Stimulated activated CD4-positive, alpha-beta T cell treated with anti-CD3 and anti-CD28 coated beads, Interleukin-1b, Interleukin-23, amount 100 ng/mL, for 1 hour (primary cell): ENCODE measurements around the gene DNAI4.
"Not testable (repeated sequence)": the region's sequence is repeated elsewhere in the genome, so short reads cannot be mapped to it uniquely, and the experiment has no call there.

Experiments
- DNase-seq, 2 donors: peaks; one replicate each; pipeline ENCODE4 v3.0.0-alpha.2; 2020; ENCODE audit warnings: low read depth in 2 of 2

DNAI4 gene

GRCh38 chr1:66833112-66833511 is 91.5 kb downstream of the DNAI4 start:
- no peak for DNase-seq

- DNase-seq: no peak
These were observed 93.0 kb downstream of the DNAI4 start for GRCh38 chr1:66831529-66832239.

- no peak for DNase-seq
These were observed 99.9 kb downstream of the DNAI4 start for GRCh38 chr1:66824771-66825170.

- no peak for DNase-seq
These were observed 114.8 kb downstream of the DNAI4 start for GRCh38 chr1:66809736-66810326.

GRCh38 chr1:66809245-66809644 is 115.4 kb downstream of the DNAI4 start:
- no peak for DNase-seq

- DNase-seq: not testable (repeated sequence)
These were observed 128.8 kb downstream of the DNAI4 start for GRCh38 chr1:66795839-66796238.

- DNase-seq: no peak
These were observed 132.7 kb downstream of the DNAI4 start for GRCh38 chr1:66791621-66792610.

- DNase-seq: peak in 1 of 2 donors; percentile 39
These were observed 136.3 kb downstream of the DNAI4 start for GRCh38 chr1:66788231-66788939.

- no peak for DNase-seq
These were observed 137.0 kb downstream of the DNAI4 start for GRCh38 chr1:66787641-66788040.

GRCh38 chr1:66785800-66786199 is 138.9 kb downstream of the DNAI4 start:
- DNase-seq: not testable (repeated sequence)

GRCh38 chr1:66779475-66780078 is 145.1 kb downstream of the DNAI4 start:
- no peak for DNase-seq

GRCh38 chr1:66778969-66779368 is 145.7 kb downstream of the DNAI4 start:
- no peak for DNase-seq

- no peak for DNase-seq
These were observed 146.4 kb downstream of the DNAI4 start for GRCh38 chr1:66778266-66778665.

- no peak for DNase-seq
These were observed 146.8 kb downstream of the DNAI4 start for GRCh38 chr1:66777831-66778230.

- no peak for DNase-seq
These were observed 149.0 kb downstream of the DNAI4 start for GRCh38 chr1:66775646-66776045.

GRCh38 chr1:66774438-66774837 is 150.2 kb downstream of the DNAI4 start:
- no peak for DNase-seq

GRCh38 chr1:66773227-66773626 is 151.4 kb downstream of the DNAI4 start:
- DNase-seq: no peak

- no peak for DNase-seq
These were observed 154.0 kb downstream of the DNAI4 start for GRCh38 chr1:66770694-66771093.

- no peak for DNase-seq
These were observed 154.4 kb downstream of the DNAI4 start for GRCh38 chr1:66770240-66770639.

GRCh38 chr1:66769512-66770229 is 155.0 kb downstream of the DNAI4 start:
- no peak for DNase-seq

- DNase-seq: no peak
These were observed 155.7 kb downstream of the DNAI4 start for GRCh38 chr1:66768965-66769364.
